ENCODE data around the gene TM2D3.

The TM2D3 gene

GRCh38 chr15:101620671-101621070, 31.5 kb downstream of the TM2D3 start:
- no peak for DNase-seq

- DNase-seq, result no peak
Observed at GRCh38 chr15:101619615-101619865, 32.6 kb downstream of the TM2D3 start.

- no peak for DNase-seq
Observed at GRCh38 chr15:101618851-101619614, 33.1 kb downstream of the TM2D3 start.

- no peak for DNase-seq
Observed at GRCh38 chr15:101618076-101618475, 34.1 kb downstream of the TM2D3 start.

DNA sequence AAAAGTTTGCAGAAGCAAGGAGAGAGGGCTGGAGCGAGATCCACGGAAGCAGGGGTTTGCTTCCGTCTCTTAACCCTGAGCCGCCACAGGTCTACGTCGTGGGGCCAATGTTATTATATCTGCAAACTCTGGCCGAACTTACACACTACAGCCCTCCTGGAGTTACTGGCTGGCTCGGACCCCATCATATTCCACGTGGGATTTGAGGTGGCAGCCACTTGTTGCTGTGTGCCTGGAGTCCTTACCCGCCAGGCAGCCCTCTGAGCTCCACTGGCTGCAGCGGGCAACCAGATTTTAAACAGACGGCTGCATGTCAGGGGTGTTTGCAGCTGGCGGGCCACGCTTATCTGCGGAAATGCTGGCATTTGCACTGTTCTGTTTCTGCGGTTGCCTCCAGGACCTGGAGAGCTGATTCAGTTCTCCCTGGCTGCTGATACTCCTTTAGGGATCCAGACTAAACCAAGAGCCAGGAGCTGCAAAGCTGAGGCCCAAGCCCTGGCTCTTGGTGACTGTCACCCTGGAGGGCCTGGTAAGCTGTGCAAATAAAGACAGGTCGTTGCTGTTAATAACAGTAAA, 34.7 kb downstream of the TM2D3 start:
- no peak for DNase-seq

GRCh38 chr15:101615986-101616848, 36.0 kb downstream of the TM2D3 start:
- DNase-seq, result peak; percentile 92

- DNase-seq, result no peak
Observed at GRCh38 chr15:101615414-101615985, 36.7 kb downstream of the TM2D3 start.

GRCh38 chr15:101614761-101615160, 37.4 kb downstream of the TM2D3 start:
- no peak for DNase-seq

DNA sequence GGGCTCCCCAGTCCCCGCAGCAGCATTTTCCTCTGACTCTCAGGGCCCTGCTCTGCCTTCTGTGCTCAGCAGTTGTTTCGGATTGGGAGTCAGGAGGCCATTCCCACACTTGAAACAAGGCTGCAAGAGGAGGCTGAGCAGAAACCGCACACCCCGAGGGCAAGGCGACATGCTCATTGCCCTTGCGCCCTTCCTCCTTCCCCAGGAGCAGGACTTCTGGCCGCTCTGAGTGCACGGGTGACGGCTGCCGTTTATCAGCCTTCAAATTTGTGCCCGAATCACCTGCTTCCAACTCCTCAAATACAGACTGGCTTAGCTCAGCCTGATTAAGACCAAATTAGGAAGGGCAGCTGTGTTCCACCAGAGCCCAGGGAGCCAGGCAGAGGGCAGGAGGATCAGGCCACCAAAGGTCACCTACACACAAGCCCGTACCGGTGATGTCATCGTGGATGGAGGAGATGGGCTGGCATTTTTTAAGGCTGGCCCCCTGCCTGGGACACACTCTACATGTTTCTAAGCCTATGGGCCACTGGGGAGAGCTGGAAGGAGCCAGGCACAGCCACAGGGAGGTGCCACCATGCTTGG, 38.1 kb downstream of the TM2D3 start:
- DNase-seq, result no peak

DNA sequence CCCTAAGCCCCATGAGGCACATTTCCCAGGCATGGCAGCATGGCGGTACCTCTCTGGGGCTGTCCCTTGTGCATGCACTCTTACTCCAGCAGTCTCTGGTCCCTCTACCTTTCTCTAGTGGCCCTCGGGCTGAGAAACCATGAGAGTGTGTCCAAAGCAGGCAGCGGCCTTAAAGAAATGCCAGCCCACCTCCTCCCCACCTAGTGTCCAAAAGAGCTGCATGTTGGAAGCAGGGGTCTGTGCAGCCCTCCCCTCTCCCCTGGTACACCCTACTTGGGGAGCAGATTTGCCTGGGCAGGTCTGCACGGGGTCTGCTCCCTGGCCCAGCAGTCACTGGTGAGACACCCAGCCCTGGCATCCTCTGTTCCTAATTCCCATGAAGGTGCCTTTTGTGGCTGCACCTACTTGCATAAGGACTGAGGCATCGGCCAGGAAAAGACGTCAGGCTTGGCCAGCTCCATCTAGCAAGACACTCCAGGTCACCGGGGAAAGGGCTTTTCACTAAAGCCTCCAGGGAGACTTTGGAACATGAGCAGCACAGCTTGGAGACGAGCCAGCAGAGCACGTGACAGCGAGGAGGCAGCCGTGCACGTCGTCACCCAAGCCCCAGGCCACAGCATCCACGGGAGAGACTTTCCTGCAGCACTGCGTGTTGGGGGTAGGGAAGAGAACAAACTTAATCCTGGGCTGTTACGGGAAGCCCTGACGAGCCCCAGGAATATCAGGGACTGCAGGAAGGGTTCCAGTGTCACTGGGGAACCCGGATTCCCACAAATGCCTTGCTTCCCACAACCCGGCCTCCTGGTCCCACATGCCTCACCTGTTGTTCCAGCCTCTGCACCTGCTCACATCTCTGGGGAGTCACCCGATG, 38.8 kb downstream of the TM2D3 start:
- no peak for DNase-seq

DNA sequence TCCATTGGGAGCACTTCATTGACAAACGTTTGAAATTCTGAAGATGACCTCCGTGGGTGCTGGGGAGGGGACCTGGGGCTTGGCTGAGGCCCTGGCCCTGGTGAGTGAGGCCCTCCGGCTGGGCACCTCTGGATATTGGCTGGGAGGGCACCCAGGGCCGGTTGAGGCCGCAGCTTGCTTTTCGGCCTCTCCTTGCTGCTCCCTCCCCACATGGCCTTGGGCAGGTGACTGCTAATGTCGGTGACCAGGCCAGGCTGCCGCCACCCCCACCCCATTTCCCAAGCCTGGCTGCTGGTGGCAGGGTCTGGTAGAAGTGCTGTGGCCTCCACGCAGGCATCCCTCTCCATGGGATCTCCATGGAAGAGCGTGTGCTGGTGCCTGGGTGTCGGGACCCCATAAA, 39.5 kb downstream of the TM2D3 start:
- no peak for DNase-seq

DNA sequence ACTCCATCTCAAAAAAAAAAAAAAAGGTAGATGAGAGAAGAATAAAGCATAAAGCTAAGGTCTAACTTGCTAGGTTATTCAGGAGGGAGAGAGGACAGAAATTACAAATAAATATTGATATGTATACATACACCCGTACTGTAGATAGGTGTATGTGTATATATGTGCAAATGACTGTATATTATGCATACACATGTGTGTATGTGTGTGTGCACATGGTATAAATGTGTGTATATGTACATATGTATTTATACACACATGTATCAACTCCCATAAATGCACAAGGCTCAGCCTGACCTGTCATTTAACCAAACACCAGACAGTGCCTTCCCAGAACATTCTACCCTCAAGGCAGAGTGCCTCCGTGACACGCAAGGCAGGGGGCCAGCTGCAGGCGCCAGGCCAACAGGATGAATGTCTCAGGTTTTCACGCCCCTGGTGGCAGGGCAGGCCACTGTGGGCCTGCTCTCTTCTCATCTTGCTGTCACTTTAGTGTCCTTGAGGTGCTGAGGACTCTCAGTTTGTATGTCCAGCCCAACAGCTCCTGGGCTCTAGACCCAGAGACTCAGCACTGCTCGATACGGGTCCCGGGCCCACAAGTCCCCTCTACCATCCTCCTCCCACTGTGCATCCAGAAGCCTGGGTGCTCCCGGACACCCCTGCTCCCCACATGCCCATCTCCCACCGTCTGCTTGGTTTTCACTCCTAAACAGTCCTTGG, 40.4 kb downstream of the TM2D3 start:
- no peak for DNase-seq

DNA sequence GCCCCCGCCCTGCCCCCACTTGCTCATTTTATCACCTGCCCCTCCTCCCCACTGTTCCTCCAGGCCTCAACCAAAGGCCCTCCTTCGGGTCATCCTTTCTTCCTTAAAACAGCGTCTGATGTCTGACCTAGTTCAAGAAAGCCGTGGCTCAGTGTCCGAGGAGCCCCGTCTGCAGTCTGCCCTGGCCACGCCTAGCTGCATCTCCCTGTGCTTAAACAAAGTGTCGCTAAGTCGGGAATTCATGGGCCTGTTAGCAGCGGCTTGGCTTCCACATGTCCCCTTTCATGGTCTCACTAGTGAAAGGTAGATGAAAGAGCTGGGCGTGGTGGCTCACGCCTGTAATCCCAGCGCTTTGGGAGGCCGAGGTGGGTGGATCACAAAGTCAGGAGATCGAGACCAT, 41.2 kb downstream of the TM2D3 start:
- no peak for DNase-seq

DNA sequence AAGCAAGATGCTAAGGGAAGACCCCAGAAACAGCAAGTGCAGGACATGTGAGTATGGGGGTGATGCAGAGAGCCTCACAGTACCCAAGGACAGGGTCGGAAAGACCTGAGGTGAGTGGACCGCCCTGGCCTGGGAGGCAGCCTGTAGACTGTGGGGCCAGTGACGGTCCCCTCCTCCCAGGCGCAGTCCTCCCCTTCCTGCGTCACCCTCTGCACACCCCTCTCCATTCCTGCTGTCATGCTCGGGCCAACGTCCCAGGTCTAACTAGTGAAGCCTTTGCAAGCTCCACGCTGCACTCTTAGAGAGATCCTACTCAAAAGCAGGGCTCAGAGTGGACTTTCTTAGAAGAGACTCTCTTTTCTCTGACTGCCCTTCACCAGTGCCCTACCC, 41.6 kb downstream of the TM2D3 start:
- DNase-seq, result no peak

- DNase-seq, result no peak
Observed at GRCh38 chr15:101609742-101610610, 42.2 kb downstream of the TM2D3 start.

- DNase-seq, result no peak
Observed at GRCh38 chr15:101608201-101608600, 44.0 kb downstream of the TM2D3 start.

- no peak for DNase-seq
Observed at GRCh38 chr15:101607108-101607507, 45.1 kb downstream of the TM2D3 start.

DNA sequence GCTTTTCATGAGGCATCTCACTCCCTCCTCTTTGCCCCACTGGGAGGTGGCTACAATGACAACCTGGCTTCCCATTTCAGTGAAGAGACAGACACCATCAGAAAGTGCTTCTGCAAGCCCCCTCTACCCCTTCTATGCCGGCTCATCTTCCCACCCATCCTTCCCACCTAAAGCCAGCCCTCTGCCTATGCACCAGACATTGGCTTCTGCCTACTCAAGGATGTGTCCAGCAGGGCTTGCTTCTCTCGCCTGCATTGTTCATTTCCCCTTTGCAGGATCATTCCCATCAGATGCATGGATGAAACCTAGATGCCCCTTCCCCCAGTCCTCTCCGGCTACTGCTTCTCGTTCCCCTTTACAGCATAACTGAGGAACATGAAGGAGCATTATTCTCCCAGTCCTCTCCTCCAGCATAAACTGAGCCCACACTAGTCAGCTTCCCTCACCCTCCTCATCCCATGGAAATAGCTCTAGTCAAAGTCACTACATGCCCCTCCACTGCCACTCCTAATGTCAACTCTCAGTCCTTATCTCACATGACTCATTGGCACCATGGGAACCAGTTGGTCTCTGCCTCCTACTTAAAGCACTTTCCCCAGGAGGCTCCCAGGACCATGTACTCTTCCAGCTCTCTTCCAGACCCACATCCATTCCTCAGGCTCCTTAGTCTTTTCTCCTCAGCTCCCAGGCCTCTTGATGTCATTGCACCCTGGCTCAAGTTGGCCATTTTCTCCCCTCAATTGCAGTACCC, 47.9 kb downstream of the TM2D3 start:
- no peak for DNase-seq

DNA sequence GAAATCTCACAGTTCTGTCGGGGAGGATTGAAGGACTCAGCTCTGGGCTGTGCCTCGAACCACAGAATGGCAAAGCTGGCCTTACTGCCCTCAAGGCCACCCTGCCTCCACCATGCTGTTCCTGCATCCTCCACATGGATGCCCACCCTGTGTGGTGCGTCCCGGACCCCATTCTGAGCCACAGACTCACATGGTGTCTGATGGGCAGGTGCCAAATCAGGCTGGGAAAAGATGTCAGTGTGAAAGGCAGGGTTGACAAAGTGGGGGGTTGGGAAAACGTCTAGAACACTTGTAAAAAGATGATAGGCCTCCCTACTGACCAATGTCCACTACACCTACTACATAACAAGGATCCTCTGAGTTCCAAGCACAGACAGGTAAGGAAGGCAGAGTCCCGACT, 49.4 kb downstream of the TM2D3 start:
- DNase-seq, result no peak

GRCh38 chr15:101600035-101600434, 52.1 kb downstream of the TM2D3 start:
- DNase-seq, result no peak
